GM12801 (cell line): ENCODE data around the gene PARS2.

ENCODE experiments used
- CTCF ChIP-seq: IDR thresholded peaks from one replicate; pipeline ENCODE4 v1.5.1; 2011; ENCODE audit warnings: control low read depth; ENCODE audit not compliant: insufficient read length; ENCODE audit errors: extremely low read depth

Gene PARS2

DNA sequence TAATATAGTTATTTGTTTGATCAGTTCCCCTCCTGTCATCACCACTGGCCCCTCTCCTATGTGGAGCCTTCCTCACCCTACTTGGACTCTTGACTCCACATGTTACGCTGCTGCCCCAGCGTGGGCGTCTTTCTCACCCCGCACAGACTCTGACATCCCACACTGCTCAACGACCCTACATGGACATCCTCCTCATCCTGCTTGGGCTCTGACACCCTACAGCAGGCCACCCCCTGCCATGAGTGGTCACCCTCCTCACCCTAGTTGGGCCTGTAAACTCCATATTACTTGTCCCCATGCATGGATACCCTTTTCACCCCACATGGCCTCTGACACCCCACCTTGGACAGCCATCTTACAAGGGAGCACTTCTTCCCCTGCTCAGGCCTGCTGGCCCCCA lies 27.6 kb downstream of the PARS2 start:
- TF ChIP-seq CTCF = no peak

DNA sequence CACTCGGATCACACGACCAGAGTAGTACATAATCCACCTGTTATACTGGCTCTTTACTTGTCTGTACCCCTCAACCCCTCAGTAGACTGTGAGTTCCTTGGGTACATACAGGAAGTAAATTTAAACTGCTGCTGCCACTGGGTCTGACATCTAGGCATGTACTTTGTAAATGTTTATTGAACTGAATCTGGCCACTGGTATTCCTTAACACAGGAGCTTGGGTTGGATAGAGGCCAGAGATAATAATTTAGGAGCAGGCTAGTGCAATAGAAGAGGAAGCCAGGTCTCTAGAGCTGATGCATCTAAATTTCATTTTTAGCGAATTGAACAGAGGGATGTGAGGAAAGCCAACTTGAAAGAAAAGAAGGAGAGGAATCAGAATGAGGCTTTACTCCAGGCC lies 36.3 kb downstream of the PARS2 start:
- no peak for TF ChIP-seq CTCF

DNA sequence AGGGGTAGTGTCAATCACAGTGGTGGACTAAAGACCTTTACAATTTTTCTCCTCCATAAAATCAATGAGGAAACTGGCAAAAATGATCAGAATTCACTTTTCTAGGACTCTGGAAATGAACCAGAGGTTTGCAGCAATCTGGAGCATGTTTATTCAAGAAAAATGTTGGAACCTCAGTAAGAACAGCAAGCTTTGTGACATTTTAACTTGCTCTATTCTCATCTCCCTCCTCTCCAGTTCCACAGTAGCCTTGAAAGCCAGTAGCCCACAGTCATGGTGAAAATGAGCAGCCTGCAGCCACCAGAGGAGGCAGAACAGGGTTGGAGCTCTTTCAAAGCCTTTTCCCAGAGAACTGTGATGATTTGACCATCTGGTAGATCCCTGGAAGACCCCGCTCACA lies 39.6 kb downstream of the PARS2 start:
- no peak for TF ChIP-seq CTCF

DNA sequence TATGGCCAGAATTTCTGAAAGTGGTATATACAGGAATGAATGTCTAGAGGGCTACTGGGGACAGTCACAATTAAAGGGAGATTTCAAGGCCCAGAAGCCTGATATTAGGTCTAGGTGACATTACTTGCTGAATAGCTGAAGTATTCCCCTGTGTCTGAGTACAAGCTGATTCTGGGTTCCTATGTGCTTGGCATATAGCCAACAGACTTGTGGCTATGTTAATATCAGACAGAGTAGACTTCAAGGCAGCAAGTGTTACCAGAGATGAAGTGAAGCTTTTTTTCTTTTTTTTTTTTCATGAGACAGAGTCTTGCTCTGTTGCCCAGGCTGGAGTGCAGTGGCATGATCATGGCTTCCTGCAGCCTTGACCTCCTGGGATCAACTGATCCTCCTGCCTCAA lies 40.3 kb downstream of the PARS2 start:
- no peak for TF ChIP-seq CTCF

DNA sequence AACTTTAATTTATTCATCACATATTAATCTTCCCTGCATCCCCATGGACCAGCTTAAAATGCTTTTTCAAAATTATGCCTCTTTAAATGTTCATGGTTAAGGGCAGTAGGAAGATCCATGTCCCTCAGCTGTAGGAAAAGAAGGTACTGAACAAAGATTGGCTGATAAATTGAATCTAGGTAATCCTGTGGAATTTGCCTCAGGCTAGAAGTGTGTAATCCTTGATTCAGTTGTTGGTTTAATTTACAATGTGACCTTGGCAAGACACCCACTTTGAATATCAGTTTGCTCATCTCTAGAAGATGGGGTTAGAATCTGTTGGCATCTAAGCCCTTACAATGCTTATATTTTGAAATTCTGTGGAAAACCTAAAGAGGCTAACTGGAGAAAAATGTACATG lies 42.6 kb downstream of the PARS2 start:
- TF ChIP-seq CTCF = no peak

DNA sequence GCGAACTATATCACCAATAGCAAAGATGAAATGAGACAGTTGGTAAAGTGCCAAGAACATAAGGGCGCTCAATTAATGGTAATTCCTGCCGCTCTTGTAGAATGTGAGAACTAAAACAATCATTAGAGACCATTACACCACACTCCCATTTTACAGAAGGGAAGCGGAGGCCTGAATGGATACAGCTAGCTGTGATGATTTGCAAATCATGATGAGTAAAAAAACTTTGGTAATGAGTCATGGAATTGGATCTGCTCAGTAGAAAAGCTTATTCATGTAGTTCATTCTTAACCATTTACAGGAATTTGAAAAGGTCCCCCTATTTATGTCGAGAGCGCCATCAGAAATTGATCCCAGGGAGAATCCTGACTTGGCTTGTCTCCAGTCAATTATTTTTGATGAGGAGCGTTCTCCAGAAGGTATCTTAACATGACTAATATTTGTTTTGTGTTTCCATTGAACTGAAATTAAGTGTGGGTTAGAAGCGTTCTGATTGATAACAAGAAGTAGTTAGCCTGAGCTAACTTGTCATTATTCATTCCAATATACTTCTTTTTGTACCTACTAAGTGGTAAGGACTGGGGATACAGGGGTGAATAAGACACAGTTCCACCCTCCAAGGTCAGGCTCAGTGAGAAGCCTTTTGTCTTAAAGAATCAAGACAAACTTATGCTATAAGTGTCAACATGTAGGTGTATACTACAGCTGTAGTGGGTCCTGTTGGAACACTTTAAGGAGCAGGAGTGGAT lies 47.9 kb downstream of the PARS2 start:
- no peak for TF ChIP-seq CTCF

- TF ChIP-seq CTCF = no peak
Measured at GRCh38 chr1:54715493-54716298, 48.6 kb downstream of the PARS2 start, which contains the start of gene TTC4. TSS of gene TTC4 (plus strand) at chr1:54715861. CDS start at chr1:54715909, 48 bp downstream.
